ENCODE data around the gene TRIM66.

TRIM66 gene

GRCh38 chr11:8605971-8606563 is 76.4 kb downstream of the TRIM66 start:
- TF ChIP-seq REST (IDR thresholded peaks at IDR 0.05; ENCODE audit: insufficient read depth in 1 of 2, low read depth in 2 of 2, low read length in 2 of 2): no peak
- TF ChIP-seq TAF1 (IDR thresholded peaks at IDR 0.05; ENCODE audit: borderline replicate concordance, insufficient read depth, low read length): no peak
- TF ChIP-seq FOXP2 (optimal IDR thresholded peaks at IDR 0.05; ENCODE audit: borderline replicate concordance, extremely low read depth, extremely low read length, insufficient read depth): no peak

- TF ChIP-seq POLR2AphosphoS5 (IDR thresholded peaks at IDR 0.05; ENCODE audit: low read depth, low read length): no peak
- no peak for TF ChIP-seq REST (IDR thresholded peaks at IDR 0.05; ENCODE audit: insufficient read depth in 1 of 2, low read depth in 2 of 2, low read length in 2 of 2)
- TF ChIP-seq TAF1 (IDR thresholded peaks at IDR 0.05; ENCODE audit: borderline replicate concordance, insufficient read depth, low read length): no peak
- TF ChIP-seq SIN3A (IDR thresholded peaks at IDR 0.05; ENCODE audit: borderline replicate concordance, insufficient read depth, low read length): no peak
- TF ChIP-seq FOXP2 (optimal IDR thresholded peaks at IDR 0.05; ENCODE audit: borderline replicate concordance, extremely low read depth, extremely low read length, insufficient read depth): no peak
These were observed 78.3 kb downstream of the TRIM66 start for GRCh38 chr11:8604078-8604723.

GRCh38 chr11:8603696-8604077 is 78.8 kb downstream of the TRIM66 start:
- TF ChIP-seq TAF1 (IDR thresholded peaks at IDR 0.05; ENCODE audit: borderline replicate concordance, insufficient read depth, low read length) (no peak), REST (IDR thresholded peaks at IDR 0.05; ENCODE audit: insufficient read depth in 1 of 2, low read depth in 2 of 2, low read length in 2 of 2) (no peak), FOXP2 (optimal IDR thresholded peaks at IDR 0.05; ENCODE audit: borderline replicate concordance, extremely low read depth, extremely low read length, insufficient read depth) (no peak), SIN3A (IDR thresholded peaks at IDR 0.05; ENCODE audit: borderline replicate concordance, insufficient read depth, low read length) (no peak), POLR2AphosphoS5 (IDR thresholded peaks at IDR 0.05; ENCODE audit: low read depth, low read length) (no peak)

GRCh38 chr11:8601376-8602133 is 80.9 kb downstream of the TRIM66 start:
- TF ChIP-seq SIN3A (IDR thresholded peaks at IDR 0.05; ENCODE audit: borderline replicate concordance, insufficient read depth, low read length) (no peak), REST (IDR thresholded peaks at IDR 0.05; ENCODE audit: insufficient read depth in 1 of 2, low read depth in 2 of 2, low read length in 2 of 2) (no peak), FOXP2 (optimal IDR thresholded peaks at IDR 0.05; ENCODE audit: borderline replicate concordance, extremely low read depth, extremely low read length, insufficient read depth) (no peak), POLR2AphosphoS5 (IDR thresholded peaks at IDR 0.05; ENCODE audit: low read depth, low read length) (no peak), TAF1 (IDR thresholded peaks at IDR 0.05; ENCODE audit: borderline replicate concordance, insufficient read depth, low read length) (no peak)
